Naive thymus-derived CD4-positive, alpha-beta T cell (primary cell): ENCODE results near the gene ASPRV1. TPM values are rescaled to one million over a fixed set of nuclear protein-coding genes. Genes with fewer than 3 reads are reported as not detected.

Source experiments
- ATAC-seq: fragments of 150-1000 bp; cut with Tn5 transposase; 2 replicates; pipeline ENCODE4 v1.10.0; 2021; ENCODE audit warnings: mild to moderate bottlenecking, moderate library complexity
- CTCF ChIA-PET: fragments of 350-600 bp; sonication (Branson Sonifier 250); formaldehyde crosslinking; loops from one replicate; lab custom pipeline; 2021; ENCODE audit warnings: antibody characterized with exemption; lab: Charles Lee
- POLR2A ChIA-PET: fragments of 350-600 bp; sonication (Branson Sonifier 250); formaldehyde crosslinking; loops from one replicate; lab custom pipeline; 2021; ENCODE audit warnings: antibody characterized with exemption, inconsistent platforms; lab: Charles Lee
- DNase-seq, 9 donors: peaks; one replicate each; pipeline versions ENCODE4 v3.0.0 to v3.0.0-alpha.2; 2020 to 2022; ENCODE audit warnings: mixed read lengths in 1 of 9
- H3K27ac ChIP-seq: one replicate; pipeline ENCODE4 v1.7.0; 2013; ENCODE audit warnings: mild to moderate bottlenecking, low read depth, low read length, moderate library complexity
- H3K27me3 ChIP-seq, 2 donors: one replicate each; pipeline ENCODE4 v1.7.0; 2013; ENCODE audit warnings: low read length in 2 of 2, mild to moderate bottlenecking in 2 of 2, moderate library complexity in 2 of 2; ENCODE audit not compliant: control insufficient read depth in 2 of 2, insufficient read depth in 2 of 2
- H3K36me3 ChIP-seq, 3 experiments: 1 replicate in 2 of 3; 2 replicates in 1 of 3; pipeline ENCODE4 v1.7.0; 2013; ENCODE audit warnings: low read length in 3 of 3, mild to moderate bottlenecking in 3 of 3, moderate library complexity in 1 of 3; ENCODE audit not compliant: insufficient read depth in 3 of 3, control insufficient read depth in 2 of 3
- H3K4me1 ChIP-seq, 2 donors: one replicate each; pipeline ENCODE4 v1.7.0; 2013; ENCODE audit warnings: low read length in 2 of 2, mild to moderate bottlenecking in 2 of 2, moderate library complexity in 1 of 2; ENCODE audit not compliant: control insufficient read depth in 2 of 2, insufficient read depth in 2 of 2
- H3K4me3 ChIP-seq: 2 replicates; pipeline ENCODE4 v1.7.0; 2013; ENCODE audit warnings: mild to moderate bottlenecking, low read length
- H3K9me3 ChIP-seq, 3 experiments: 1 replicate in 2 of 3; 2 replicates in 1 of 3; pipeline ENCODE4 v1.7.0; 2013; ENCODE audit warnings: low read length in 3 of 3; ENCODE audit not compliant: control insufficient read depth in 2 of 3
- H3K27ac Mint-ChIP-seq, 9 donors: one replicate each; pipeline ENCODE4 v1.8.0; 2020 to 2022; ENCODE audit warnings: mixed read lengths in 9 of 9, mild to moderate bottlenecking in 8 of 9, moderate library complexity in 5 of 9, inconsistent platforms in 2 of 9
- H3K27me3 Mint-ChIP-seq, 5 donors: one replicate each; pipeline ENCODE4 v1.8.0; 2021 to 2022; ENCODE audit warnings: mixed read lengths in 5 of 5, mild to moderate bottlenecking in 1 of 5
- H3K36me3 Mint-ChIP-seq, 5 donors: one replicate each; pipeline ENCODE4 v1.8.0; 2020 to 2022; ENCODE audit warnings: mixed read lengths in 5 of 5, mild to moderate bottlenecking in 3 of 5, inconsistent platforms in 1 of 5
- H3K4me1 Mint-ChIP-seq, 7 donors: one replicate each; pipeline ENCODE4 v1.8.0; 2020 to 2022; ENCODE audit warnings: mixed read lengths in 7 of 7, mild to moderate bottlenecking in 3 of 7, inconsistent platforms in 1 of 7
- H3K4me3 Mint-ChIP-seq, 10 donors: one replicate each; pipeline ENCODE4 v1.8.0; 2020 to 2022; ENCODE audit warnings: mild to moderate bottlenecking in 10 of 10, mixed read lengths in 10 of 10, moderate library complexity in 6 of 10, inconsistent platforms in 2 of 10
- H3K9me3 Mint-ChIP-seq, 11 donors: one replicate each; pipeline ENCODE4 v1.8.0; 2020 to 2022; ENCODE audit warnings: mixed read lengths in 11 of 11, mild to moderate bottlenecking in 4 of 11, inconsistent platforms in 1 of 11, moderate library complexity in 1 of 11
- intact Hi-C, 2 donors: fragments of 100-400 bp; cut with micrococcal nuclease; formaldehyde crosslinking; loops; one replicate each; pipeline ENCODE4 v1.15.1; 2023
- polyA plus RNA-seq, 2 donors: library from polyadenylated mRNA; unstranded; fragments of 300-500 nt; fragmentation: Illumina TruSeq; gene quantifications; one replicate each; pipeline ENCODE4 v1.2.3, GENCODE V29; 2021
- total RNA-seq, 6 experiments: library from RNA in 5 of 6; stranded (reverse) in 5 of 6; gene quantifications; 1 replicate in 5 of 6; 2 replicates in 1 of 6; pipeline ENCODE4 v1.2.3 and lab custom pipeline; 2021 to 2026

Gene ASPRV1
- total and polyA plus RNA-seq, 7 experiments from 2014 or later: 0.91 to 2.9 (median 1.9) TPM

DNA sequence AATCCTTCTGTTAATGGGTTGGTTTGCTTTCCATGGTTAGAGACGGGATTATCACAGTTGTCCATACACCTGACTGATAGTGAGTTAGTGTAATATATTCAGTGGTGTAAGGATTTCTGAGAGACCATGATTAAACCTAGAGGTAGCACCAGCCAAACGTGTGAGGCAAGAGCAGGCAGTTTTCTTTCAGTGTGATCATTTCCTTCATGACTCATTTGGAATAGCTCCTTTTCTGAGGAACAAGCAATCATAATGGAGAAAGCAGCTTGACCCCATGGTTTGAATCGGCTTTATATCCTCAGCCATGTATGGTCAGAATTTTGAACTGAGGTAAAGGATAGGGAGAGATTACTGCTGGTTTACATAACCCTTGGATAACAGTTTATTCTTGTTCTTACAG lies 43.6 kb downstream of the ASPRV1 start:
- Histone ChIP-seq H3K27ac (no peak overlapping the region), H3K4me3 (no peak overlapping the region), H3K36me3 (peaks cover 0 to 38% (median 0%) of the 10 kb centered on the region in 3 experiments), H3K27me3 (no peaks in the 10 kb centered on the region), H3K4me1 (peaks cover 0 to 8% of the 10 kb centered on the region in 2 donors), H3K9me3 (no peaks in the 10 kb centered on the region)
- Mint-ChIP-seq H3K4me3 (peak overlapping the region in 2 of 10 donors; percentile 8 to 47), H3K9me3 (peaks cover 0 to 5% (median 0%) of the 10 kb centered on the region in 11 donors), H3K27ac (peak overlapping the region in 2 of 9 donors; percentile 14 to 20), H3K27me3 (no peaks in the 10 kb centered on the region), H3K36me3 (peaks cover 0 to 30% (median 24%) of the 10 kb centered on the region in 5 donors), H3K4me1 (peaks cover 8 to 35% (median 29%) of the 10 kb centered on the region in 7 donors)
- no peak for DNase-seq
- ChIA-PET POLR2A (interaction anchor here (0.6 to 7.3 kb wide), 5 partner anchors 8 to 227 kb away, joined by 3 to 172 read pairs (median 3); partner anchors contain the start of gene PCBP1), CTCF (interaction anchor here (0.8 kb wide), 1 partner anchor 152 kb away, joined by 3 read pairs; no protein-coding TSS in a partner anchor)
- intact Hi-C loops: loop anchor here in 1 of 2 donors (10.0 kb wide), 1 partner anchor 637 kb away; the partner anchor contains the start of gene TGFA
- no peak for ATAC-seq

DNA sequence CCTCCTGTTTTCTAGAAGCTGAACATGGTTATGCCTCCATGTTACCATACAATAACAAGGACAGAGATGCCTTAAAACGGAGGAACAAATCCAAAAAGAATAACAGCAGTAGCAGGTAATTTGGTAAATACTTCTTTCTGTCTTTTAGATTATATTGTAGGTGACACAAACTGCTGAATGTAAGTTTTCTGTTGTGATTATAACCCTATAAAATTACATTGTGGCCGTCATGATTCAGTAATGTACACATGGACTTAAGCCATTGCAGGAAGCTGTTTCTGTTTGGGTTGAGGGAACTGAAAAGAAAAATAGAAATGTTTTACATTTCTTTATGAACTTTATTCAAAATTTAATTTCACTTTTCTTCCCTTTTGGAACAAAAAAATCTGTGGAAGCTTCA lies 45.3 kb downstream of the ASPRV1 start:
- intact Hi-C loops: loop anchor here in 1 of 2 donors (10.0 kb wide), 1 partner anchor 639 kb away; the partner anchor contains the start of gene TGFA
- H3K27ac Mint-ChIP-seq: peak overlapping the region; percentile 47 to 83 (median 70)
- no peak for DNase-seq
- Histone ChIP-seq H3K9me3 (no peaks in the 10 kb centered on the region), H3K36me3 (peaks cover 0 to 27% (median 0%) of the 10 kb centered on the region in 3 experiments), H3K4me3 (peak overlapping the region; percentile 58), H3K4me1 (peaks cover 4 to 8% of the 10 kb centered on the region in 2 donors), H3K27ac (peak overlapping the region; percentile 86), H3K27me3 (no peaks in the 10 kb centered on the region)
- peaks cover 8 to 39% (median 35%) of the 10 kb centered on the region in 7 donors for H3K4me1 Mint-ChIP-seq
- H3K27me3 Mint-ChIP-seq: no peaks in the 10 kb centered on the region
- POLR2A ChIA-PET: interaction anchor here (0.6 to 7.3 kb wide), 11 partner anchors 17 to 377 kb away, joined by 3 to 172 read pairs (median 22); partner anchors contain the start of genes PCBP1, SNRNP27 and SNRPG
- H3K36me3 Mint-ChIP-seq: peaks cover 0 to 23% (median 15%) of the 10 kb centered on the region in 5 donors
- ATAC-seq: no peak
- CTCF ChIA-PET: interaction anchor here (1.1 kb wide), 2 partner anchors 36 to 155 kb away, joined by 3 read pairs; no protein-coding TSS in a partner anchor
- H3K9me3 Mint-ChIP-seq: peaks cover 0 to 5% (median 0%) of the 10 kb centered on the region in 11 donors
- H3K4me3 Mint-ChIP-seq: peak overlapping the region; percentile 76 to 89 (median 84)

DNA sequence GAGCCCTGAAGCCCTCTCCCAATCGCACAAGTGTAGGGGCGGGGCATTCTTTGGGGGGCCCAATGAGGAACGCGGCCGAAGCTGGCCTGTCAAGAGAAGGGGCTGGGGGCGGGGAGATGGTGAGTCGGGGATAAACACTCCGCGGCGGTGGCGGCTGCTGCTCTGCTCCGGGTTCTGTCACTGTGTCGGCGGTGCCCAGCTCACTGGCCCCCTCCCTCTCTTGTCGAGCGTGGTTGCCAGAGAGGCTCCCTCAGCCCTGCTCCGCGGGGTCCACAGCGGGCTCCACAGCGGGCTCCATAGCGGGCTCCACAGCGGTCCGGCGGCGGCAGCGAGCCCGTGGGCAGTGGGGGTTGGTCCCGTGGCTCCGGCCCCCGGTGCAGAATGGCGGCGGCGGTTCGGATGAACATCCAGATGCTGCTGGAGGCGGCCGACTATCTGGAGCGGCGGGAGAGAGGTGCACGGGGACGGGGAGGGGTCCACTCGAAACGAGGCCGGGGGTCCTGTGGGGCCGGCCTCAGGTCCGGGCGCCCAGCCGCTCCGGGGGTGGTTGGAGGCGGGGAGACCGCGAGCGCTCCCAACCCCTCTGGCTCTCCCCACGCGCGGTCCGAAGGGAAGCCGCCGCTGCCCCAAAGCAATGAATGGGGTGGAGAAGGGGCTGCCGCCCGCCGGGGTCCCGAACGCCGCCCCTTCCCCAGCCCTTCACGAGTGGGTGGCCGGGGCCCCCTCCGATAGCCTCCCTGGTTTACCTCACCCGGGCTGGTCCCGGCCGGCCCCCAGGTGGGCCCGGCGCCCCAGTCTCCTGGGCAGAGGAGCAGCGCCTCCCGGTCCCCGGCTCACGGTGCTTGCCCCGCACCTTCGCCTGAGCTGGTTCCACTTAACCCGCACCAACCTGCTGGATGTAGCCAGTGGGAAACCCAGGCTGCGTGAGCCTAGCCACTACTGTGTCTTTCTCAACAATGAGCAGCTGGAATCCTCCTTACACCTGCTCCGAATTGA lies 46.2 kb downstream of the ASPRV1 start, which contains the start of gene MXD1:
Gene MXD1, plus strand, starts transcription at position 160 of the 996 bp plus-strand sequence. Its CDS starts 222 bp downstream, at position 382.
- DNase-seq: peak in 4 of 9 donors; percentile 15 to 97 (median 56)
- ChIA-PET CTCF (interaction anchor here (0.7 to 5.1 kb wide), 11 partner anchors 9 to 387 kb away, joined by 3 to 56 read pairs (median 5); partner anchors contain the start of genes C2orf42 and FAM136A), POLR2A (interaction anchor here (0.6 to 7.3 kb wide), 33 partner anchors 8 to 1069 kb away, joined by 3 to 172 read pairs (median 6); partner anchors contain the start of genes AAK1, C2orf42, FAM136A and PCBP1)
- Histone ChIP-seq H3K27me3 (no peaks in the 10 kb centered on the region), H3K27ac (peak within 1 kb of the TSS; percentile 91), H3K36me3 (peaks cover 0 to 18% (median 0%) of the 10 kb centered on the region in 3 experiments), H3K4me3 (peak within 1 kb of the TSS; percentile 98), H3K9me3 (no peaks in the 10 kb centered on the region), H3K4me1 (peaks cover 4 to 8% of the 10 kb centered on the region in 2 donors)
- Mint-ChIP-seq H3K4me3 (peak within 1 kb of the TSS; percentile 78 to 92 (median 85)), H3K9me3 (peaks cover 0 to 5% (median 0%) of the 10 kb centered on the region in 11 donors), H3K4me1 (peaks cover 8 to 39% (median 34%) of the 10 kb centered on the region in 7 donors), H3K36me3 (peaks cover 0 to 19% (median 12%) of the 10 kb centered on the region in 5 donors), H3K27me3 (no peaks in the 10 kb centered on the region), H3K27ac (peak within 1 kb of the TSS; percentile 70 to 96 (median 89))
- intact Hi-C loops: loop anchor here (1.0 to 10.0 kb wide), 13 partner anchors 22 to 640 kb away; partner anchors contain the start of genes SNRPG (in 2 of the 2), TIA1 (in 2 of the 2), GMCL1 (in 1 of the 2) and PCBP1 (in 1 of the 2)
- no peak for ATAC-seq

- ATAC-seq (peak; percentile 94), DNase-seq (peak in 7 of 9 donors; percentile 97 to 100 (median 100))
- Histone ChIP-seq H3K4me1 (peaks cover 4 to 8% of the 10 kb centered on the region in 2 donors), H3K36me3 (peaks cover 0 to 14% (median 0%) of the 10 kb centered on the region in 3 experiments), H3K27me3 (no peaks in the 10 kb centered on the region), H3K9me3 (no peaks in the 10 kb centered on the region), H3K27ac (peak overlapping the region; percentile 91), H3K4me3 (peak overlapping the region; percentile 98)
- intact Hi-C loops: loop anchor here (1.0 to 10.0 kb wide), 13 partner anchors 22 to 640 kb away; partner anchors contain the start of genes SNRPG (in 2 of the 2), TIA1 (in 2 of the 2), GMCL1 (in 1 of the 2) and PCBP1 (in 1 of the 2)
- Mint-ChIP-seq H3K27ac (peak overlapping the region; percentile 60 to 96 (median 89)), H3K4me1 (peaks cover 8 to 39% (median 34%) of the 10 kb centered on the region in 7 donors), H3K9me3 (peaks cover 0 to 5% (median 0%) of the 10 kb centered on the region in 11 donors), H3K27me3 (no peaks in the 10 kb centered on the region), H3K4me3 (peak overlapping the region; percentile 70 to 92 (median 82)), H3K36me3 (peaks cover 0 to 20% (median 15%) of the 10 kb centered on the region in 5 donors)
- CTCF ChIA-PET: interaction anchor here (0.7 to 5.1 kb wide), 15 partner anchors 10 to 388 kb away, joined by 3 to 56 read pairs (median 4); partner anchors contain the start of genes C2orf42, FAM136A and SNRPG
- POLR2A ChIA-PET: interaction anchor here (0.6 to 7.3 kb wide), 36 partner anchors 9 to 730 kb away, joined by 3 to 172 read pairs (median 6); partner anchors contain the start of genes AAK1, C2orf42, FAM136A and NFU1
Observed at GRCh38 chr2:69914164-69914949, 47.1 kb downstream of the ASPRV1 start.

GRCh38 chr2:69911985-69912563 lies 49.4 kb downstream of the ASPRV1 start:
- intact Hi-C loops: loop anchor here (1.0 to 10.0 kb wide), 4 partner anchors 390 to 737 kb away; partner anchors contain the start of genes FAM136A (in 2 of the 2) and TGFA (in 1 of the 2)
- peaks cover 0 to 14% (median 13%) of the 10 kb centered on the region in 5 donors for H3K36me3 Mint-ChIP-seq
- no peaks in the 10 kb centered on the region for H3K27me3 Mint-ChIP-seq
- H3K9me3 Mint-ChIP-seq: peaks cover 0 to 5% (median 0%) of the 10 kb centered on the region in 11 donors
- H3K27me3 ChIP-seq: no peaks in the 10 kb centered on the region
- H3K9me3 ChIP-seq: no peaks in the 10 kb centered on the region
- H3K4me1 Mint-ChIP-seq: peaks cover 4 to 25% (median 22%) of the 10 kb centered on the region in 7 donors
- POLR2A ChIA-PET: interaction anchor here (0.7 to 7.3 kb wide), 12 partner anchors 16 to 392 kb away, joined by 3 to 172 read pairs (median 18); partner anchors contain the start of genes C2orf42, FAM136A, PCBP1 and SNRNP27
- H3K36me3 ChIP-seq: peaks cover 7 to 20% (median 10%) of the 10 kb centered on the region in 3 experiments
- ATAC-seq: no peak
- CTCF ChIA-PET: interaction anchor here (0.6 to 5.1 kb wide), 16 partner anchors 149 to 706 kb away, joined by 3 to 56 read pairs (median 3); partner anchors contain the start of genes C2orf42, FAM136A, PCYOX1 and SNRPG
- peak overlapping the region; percentile 53 for H3K27ac ChIP-seq
- DNase-seq: peak in 7 of 9 donors; percentile 43 to 71 (median 60)
- H3K4me3 Mint-ChIP-seq: peak overlapping the region in 2 of 10 donors; percentile 29 to 44
- no peak overlapping the region for H3K4me3 ChIP-seq
- H3K4me1 ChIP-seq: peaks cover 4 to 8% of the 10 kb centered on the region in 2 donors
- peak overlapping the region; percentile 25 to 88 (median 81) for H3K27ac Mint-ChIP-seq
